HG02840 (cell line): Measurements from ENCODE around the gene AASDH.

Source experiments
- ATAC-seq: cut with Tn5 transposase; IDR thresholded peaks from one replicate; pipeline ENCODE4 v1.9.1; 2021; ENCODE audit warnings: mild to moderate bottlenecking, moderate library complexity, moderate number of reproducible peaks; ENCODE audit not compliant: unreplicated experiment, low FRiP score

AASDH gene

DNA sequence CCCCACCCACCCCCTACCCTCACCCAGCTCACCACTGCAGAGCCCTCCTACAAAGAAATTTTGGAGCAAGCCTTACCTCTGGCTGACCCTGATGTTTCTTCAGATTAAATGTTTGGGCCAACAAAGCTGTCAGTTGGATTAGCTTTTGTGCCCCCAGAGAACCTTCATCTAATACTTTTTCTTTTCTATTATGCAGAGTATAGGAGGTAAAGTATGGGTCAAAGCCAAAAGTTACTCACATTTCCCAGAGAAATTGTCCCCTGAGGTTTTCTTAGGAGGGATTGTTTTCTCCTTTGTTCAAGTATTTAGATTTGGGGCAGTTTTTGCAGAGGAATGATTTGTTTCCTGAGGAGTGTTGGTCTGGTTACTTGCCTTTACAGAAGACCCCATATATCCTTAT, 69.5 kb downstream of the AASDH start:
- no peak for ATAC-seq

DNA sequence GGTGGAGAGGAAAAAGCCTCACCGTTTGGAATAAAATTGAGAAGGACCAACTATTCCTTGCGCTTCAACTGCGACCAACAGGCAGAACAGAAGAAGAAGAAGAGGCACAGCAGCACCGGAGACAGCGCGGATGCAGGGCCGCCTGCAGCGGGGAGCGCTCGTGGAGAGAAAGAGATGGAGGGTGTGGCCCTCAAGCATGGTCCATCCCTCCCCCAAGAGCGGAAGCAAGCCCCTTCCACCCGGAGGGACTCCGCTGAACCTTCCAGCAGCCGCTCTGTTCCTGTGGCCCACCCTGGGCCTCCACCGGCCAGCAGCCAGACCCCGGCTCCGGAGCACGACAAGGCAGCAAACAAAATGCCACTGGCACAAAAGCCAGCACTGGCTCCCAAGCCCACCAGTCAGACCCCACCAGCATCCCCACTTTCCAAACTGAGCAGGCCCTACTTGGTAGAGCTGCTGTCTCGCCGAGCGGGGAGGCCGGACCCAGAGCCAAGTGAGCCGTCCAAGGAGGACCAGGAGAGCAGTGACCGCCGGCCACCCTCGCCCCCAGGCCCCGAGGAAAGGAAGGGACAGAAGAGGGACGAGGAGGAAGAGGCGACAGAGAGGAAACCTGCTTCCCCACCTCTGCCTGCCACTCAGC, 71.2 kb downstream of the AASDH start:
- ATAC-seq: no peak

DNA sequence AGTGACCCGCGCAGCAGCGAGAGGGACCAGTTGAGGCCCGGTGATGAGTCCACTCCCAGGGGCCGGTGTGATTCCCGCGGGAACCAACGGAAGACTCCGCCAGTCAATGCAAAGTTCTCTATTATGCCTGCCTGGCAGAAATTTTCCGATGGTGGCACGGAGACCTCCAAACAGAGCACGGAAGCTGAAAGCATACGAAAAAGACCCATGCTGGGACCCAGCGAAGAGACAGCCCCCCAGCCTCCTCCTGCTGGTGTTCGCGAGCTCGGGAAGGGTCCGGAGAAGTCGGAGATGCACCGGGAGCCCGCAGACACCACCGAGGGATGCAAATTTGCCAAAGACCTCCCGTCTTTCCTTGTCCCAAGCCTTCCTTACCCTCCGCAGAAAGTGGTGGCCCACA, 71.7 kb downstream of the AASDH start:
- ATAC-seq: no peak

GRCh38 chr4:56315041-56315440, 72.2 kb downstream of the AASDH start:
- ATAC-seq: no peak

GRCh38 chr4:56314207-56314915, 72.9 kb downstream of the AASDH start:
- ATAC-seq: no peak

DNA sequence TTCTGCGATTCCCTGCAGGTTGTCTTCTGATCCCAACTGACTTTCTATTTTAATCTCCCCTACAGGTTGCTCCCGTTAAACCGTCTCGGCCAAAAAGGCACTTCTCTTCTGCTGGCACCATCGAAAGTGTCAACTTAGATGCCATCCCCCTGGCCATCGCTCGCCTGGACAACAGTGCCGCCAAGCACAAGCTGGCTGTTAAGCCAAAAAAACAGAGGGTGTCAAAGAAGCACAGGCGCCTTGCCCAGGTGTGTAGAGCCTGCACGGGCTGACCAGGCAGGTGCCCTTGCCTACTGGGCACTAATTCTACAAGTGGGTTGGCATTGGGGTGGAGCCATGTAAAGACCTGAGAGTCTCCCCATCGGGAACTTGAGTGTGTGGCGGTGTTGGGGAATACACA, 74.2 kb downstream of the AASDH start:
- no peak for ATAC-seq

- no peak for ATAC-seq
Observed at GRCh38 chr4:56311299-56311975, 75.9 kb downstream of the AASDH start.

DNA sequence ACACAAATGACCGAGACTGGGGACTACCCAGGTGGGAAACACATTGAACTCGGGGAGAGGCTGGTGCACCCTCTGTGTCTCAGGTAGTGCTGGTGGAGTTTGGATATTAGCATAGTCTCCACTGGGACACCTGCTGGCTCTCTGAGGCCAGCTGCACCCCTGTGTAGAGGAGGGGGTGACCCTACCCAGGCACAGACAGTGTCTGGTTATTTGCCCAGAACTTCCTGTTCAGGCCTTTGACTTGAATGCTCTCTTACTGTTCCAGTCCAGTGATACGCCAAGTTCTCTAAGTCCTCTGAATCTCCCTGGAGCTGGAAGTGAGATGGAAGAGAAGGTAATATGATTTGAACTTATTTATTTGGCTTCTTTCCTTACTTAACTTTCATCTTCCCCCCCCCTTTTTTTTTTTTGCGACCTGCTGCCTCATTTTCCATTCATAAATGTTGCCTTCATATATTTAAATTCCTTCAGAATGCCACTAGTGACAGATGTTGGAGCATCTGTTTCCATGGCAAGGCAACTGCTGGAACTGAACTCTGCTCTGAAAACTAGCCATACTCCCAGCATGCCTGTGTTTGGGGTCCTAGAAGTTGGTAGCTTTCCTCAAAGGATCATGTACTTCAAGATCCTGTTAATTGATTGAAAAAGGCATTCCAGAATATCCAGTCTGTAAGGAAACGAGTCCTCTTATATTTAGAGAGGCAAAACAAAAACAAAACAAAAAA, 76.7 kb downstream of the AASDH start:
- no peak for ATAC-seq

- ATAC-seq: no peak
Observed at GRCh38 chr4:56308384-56308783, 78.9 kb downstream of the AASDH start.

- no peak for ATAC-seq
Observed at GRCh38 chr4:56307423-56307822, 79.9 kb downstream of the AASDH start.

DNA sequence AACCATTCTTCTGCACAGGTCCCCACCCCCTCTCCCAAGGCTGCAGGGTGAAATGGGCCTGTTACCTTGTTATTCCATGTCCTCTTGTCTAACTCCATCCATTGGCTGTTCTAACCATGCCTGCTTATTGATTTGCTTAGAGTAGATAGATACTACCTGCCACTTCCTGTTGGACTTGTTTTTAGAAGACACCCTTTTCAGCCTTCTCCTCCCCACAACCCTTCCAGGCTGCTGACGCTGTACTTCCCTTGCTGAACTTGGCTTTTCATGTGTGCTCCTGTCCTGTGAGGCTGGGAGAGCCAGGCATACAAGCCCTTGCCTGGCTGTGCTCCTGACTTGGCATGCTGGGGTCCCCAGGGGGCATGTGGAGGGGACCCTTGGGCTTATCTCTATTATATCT, 81.9 kb downstream of the AASDH start:
- ATAC-seq: no peak

GRCh38 chr4:56303921-56304320, 83.4 kb downstream of the AASDH start:
- ATAC-seq: no peak

GRCh38 chr4:56302760-56303159, 84.5 kb downstream of the AASDH start:
- no peak for ATAC-seq

DNA sequence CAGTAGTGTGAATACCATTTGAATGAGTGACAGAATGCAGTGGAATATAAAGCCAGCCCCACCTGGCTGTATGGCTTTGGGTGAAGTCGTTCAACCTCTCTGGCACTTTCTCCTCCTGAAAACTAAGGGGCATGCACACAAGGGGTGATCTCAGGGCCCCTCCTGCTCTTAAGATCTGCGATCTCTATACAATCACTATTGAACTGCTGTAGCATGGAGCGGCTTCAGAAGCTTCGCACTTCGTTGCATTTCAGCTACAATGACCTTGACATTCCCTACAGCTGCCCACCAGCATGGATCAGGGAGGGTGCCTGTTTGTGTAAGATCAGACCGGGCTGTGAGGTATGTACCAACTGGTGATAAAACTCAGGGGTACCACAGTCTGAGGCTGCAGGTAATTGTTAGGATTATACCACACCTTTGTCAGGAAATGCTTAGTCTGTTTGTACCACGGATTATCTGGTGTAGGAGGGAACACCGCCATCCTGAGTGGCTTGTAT, 85.2 kb downstream of the AASDH start:
- ATAC-seq: no peak

- ATAC-seq: peak; percentile 71
Observed at GRCh38 chr4:56301181-56301996, 85.9 kb downstream of the AASDH start.

DNA sequence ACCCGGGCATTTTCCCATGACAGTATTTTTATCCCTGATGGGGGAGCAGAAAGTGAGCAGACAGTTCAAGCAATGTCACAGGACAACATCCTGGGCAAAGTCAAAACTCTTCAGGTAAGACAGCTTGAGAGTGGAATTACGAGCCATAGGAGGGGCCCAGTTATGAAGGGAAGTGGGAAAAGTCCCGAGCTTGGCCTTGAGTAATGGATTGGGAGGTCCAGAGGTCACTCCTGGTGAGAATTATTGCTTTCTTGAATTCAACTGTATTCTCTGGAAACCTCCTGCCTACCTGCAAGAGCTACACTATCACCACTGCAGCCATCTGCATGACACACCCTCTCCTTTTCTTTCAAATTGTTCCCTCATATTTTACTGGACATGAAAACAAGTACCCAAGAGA, 89.1 kb downstream of the AASDH start:
- no peak for ATAC-seq

DNA sequence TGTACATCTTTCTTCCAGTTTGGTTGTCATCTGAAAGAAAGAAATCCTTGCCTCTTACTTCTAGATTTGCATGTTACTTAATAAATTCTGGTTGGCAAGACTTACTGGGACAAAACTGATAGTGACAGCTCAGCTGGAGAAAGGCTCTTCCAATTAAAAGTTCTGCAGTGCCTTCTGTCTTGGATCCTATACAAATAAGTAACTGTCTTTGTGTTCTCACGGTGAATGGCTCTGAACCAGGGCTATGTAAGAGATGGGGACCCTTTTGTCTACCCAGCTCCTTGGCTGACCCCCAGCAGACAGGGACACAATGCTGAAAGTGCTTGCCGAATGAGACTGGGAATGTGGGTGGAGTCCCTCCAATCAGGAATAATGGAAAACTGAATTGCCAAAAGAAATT, 89.5 kb downstream of the AASDH start:
- no peak for ATAC-seq

- ATAC-seq: no peak
Observed at GRCh38 chr4:56296526-56296925, 90.8 kb downstream of the AASDH start.

- ATAC-seq: no peak
Observed at GRCh38 chr4:56293121-56293520, 94.2 kb downstream of the AASDH start.

DNA sequence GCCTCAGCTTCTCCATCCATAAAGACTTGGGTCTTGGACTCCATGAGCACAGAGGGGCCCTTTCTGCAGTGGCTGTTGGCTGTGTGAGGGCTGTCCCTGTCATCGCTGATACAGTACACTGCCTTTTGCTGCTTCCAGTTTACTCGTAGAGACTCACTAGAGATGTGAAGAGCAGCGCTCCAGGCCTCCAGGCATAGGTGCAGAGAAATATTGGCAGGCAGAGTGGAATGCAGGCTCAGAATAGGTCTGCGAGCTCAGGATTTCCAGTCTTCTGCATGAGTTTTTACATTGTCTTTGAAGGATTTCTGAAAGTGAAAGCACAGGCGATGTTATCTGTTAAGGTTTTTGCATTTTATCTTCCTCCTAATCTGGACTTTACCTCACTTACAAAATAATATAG, 97.4 kb downstream of the AASDH start:
- no peak for ATAC-seq
